GM12878 (cell line): ENCODE results near the gene PALMD.

ENCODE experiments used
- ATF7 ChIP-seq: fragments of 450-650 bp; IDR thresholded peaks from 2 replicates; pipeline ENCODE4 v1.6.1; 2016; ENCODE audit warnings: low read depth, mild to moderate bottlenecking
- EP300 ChIP-seq, 2 experiments: fragments of 150-350 bp in 1 of 2; IDR thresholded peaks; 2 replicates each; pipeline ENCODE4 v1.6.1; 2011 to 2012; ENCODE audit warnings: low read depth in 2 of 2, low read length in 2 of 2, borderline replicate concordance in 1 of 2, improper control_type of control experiment in 1 of 2, inconsistent platforms in 1 of 2; ENCODE audit not compliant: control insufficient read depth in 1 of 2
- EZH2 ChIP-seq: IDR thresholded peaks from 2 replicates; pipeline ENCODE4 v1.6.1; 2012; ENCODE audit warnings: low read depth, mild to moderate bottlenecking, control low read depth, inconsistent platforms, low read length, borderline replicate concordance; ENCODE audit not compliant: control insufficient read depth
- RCOR1 ChIP-seq: conservative IDR thresholded peaks from 2 replicates; pipeline ENCODE4 v1.6.1; 2012; ENCODE audit warnings: low read depth, low read length, improper control_type of control experiment
- RFX5 ChIP-seq: IDR thresholded peaks from 2 replicates; pipeline ENCODE4 v1.6.1; 2011; ENCODE audit warnings: low read depth, low read length, improper control_type of control experiment
- SIN3A ChIP-seq: IDR thresholded peaks from 2 replicates; pipeline ENCODE4 v1.6.1; 2012; ENCODE audit warnings: low read depth, low read length, improper control_type of control experiment
- ZNF217 ChIP-seq: fragments of 450-650 bp; IDR thresholded peaks from 2 replicates; pipeline ENCODE4 v1.6.1; 2017; ENCODE audit warnings: antibody characterized with exemption, mild to moderate bottlenecking
- ZZZ3 ChIP-seq: IDR thresholded peaks from 2 replicates; pipeline ENCODE4 v1.6.1; 2011; ENCODE audit warnings: low read depth; ENCODE audit not compliant: control insufficient read depth, insufficient read length
- TF ChIP-seq, protein P1 (sequence below), 3 experiments: IDR thresholded peaks in 2 of 3; conservative IDR thresholded peaks in 1 of 3; 2 replicates each; pipeline ENCODE4 v1.5.1; 2011; ENCODE audit warnings: low read depth in 3 of 3, low read length in 3 of 3, mild to moderate bottlenecking in 3 of 3, control low read depth in 2 of 3, moderate library complexity in 2 of 3, inconsistent platforms in 1 of 3, mixed read lengths in 1 of 3; ENCODE audit not compliant: control insufficient read depth in 2 of 3, insufficient read depth in 1 of 3; ENCODE audit errors: extremely low read depth in 1 of 3
- TF ChIP-seq, protein P2 (sequence below): IDR thresholded peaks from 2 replicates; pipeline ENCODE4 v1.6.1; 2011; ENCODE audit warnings: mild to moderate bottlenecking, low read depth, low read length, moderate library complexity; ENCODE audit not compliant: insufficient replicate concordance
- TF ChIP-seq, protein P3 (sequence below): IDR thresholded peaks from 2 replicates; pipeline ENCODE4 v1.6.1; 2012; ENCODE audit warnings: low read depth, low read length, improper control_type of control experiment
- TF ChIP-seq, protein P4 (sequence below): IDR thresholded peaks from 2 replicates; pipeline ENCODE4 v1.6.1; 2012; ENCODE audit warnings: mild to moderate bottlenecking, low read depth, low read length

DNA sequence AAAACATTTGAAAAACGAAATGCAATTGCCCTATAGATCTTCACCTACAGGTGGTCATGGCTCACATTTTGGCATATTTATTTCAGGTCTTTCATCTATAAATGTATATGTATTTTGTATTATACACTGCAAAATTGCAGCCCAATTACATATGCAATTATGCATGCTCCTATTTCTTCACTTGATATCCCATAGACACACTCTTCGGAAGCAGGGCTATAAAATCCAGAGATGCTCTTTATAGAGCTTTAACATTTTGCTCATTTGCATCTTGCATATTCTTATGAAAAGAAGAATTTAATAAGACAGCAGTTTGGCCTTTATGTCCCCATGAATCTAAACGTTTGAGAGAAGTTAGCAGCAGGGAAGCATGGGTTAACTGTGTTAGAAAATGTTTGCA is 44.7 kb upstream of the PALMD start:
- TF ChIP-seq, protein P1, sequence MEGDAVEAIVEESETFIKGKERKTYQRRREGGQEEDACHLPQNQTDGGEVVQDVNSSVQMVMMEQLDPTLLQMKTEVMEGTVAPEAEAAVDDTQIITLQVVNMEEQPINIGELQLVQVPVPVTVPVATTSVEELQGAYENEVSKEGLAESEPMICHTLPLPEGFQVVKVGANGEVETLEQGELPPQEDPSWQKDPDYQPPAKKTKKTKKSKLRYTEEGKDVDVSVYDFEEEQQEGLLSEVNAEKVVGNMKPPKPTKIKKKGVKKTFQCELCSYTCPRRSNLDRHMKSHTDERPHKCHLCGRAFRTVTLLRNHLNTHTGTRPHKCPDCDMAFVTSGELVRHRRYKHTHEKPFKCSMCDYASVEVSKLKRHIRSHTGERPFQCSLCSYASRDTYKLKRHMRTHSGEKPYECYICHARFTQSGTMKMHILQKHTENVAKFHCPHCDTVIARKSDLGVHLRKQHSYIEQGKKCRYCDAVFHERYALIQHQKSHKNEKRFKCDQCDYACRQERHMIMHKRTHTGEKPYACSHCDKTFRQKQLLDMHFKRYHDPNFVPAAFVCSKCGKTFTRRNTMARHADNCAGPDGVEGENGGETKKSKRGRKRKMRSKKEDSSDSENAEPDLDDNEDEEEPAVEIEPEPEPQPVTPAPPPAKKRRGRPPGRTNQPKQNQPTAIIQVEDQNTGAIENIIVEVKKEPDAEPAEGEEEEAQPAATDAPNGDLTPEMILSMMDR (IDR thresholded peaks at IDR 0.05 in 2 of 3, conservative IDR thresholded peaks at IDR 0.05 in 1 of 3; ENCODE audit: control insufficient read depth in 2 of 3, extremely low read depth in 1 of 3, insufficient read depth in 1 of 3, low read depth in 3 of 3, low read length in 3 of 3), result no peak
- TF ChIP-seq, protein P2, sequence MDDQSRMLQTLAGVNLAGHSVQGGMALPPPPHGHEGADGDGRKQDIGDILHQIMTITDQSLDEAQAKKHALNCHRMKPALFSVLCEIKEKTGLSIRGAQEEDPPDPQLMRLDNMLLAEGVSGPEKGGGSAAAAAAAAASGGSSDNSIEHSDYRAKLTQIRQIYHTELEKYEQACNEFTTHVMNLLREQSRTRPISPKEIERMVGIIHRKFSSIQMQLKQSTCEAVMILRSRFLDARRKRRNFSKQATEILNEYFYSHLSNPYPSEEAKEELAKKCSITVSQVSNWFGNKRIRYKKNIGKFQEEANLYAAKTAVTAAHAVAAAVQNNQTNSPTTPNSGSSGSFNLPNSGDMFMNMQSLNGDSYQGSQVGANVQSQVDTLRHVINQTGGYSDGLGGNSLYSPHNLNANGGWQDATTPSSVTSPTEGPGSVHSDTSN, result no peak
- TF ChIP-seq RFX5 (no peak), ZZZ3 (no peak), SIN3A (no peak), ZNF217 (no peak), EZH2 (no peak), EP300 (IDR thresholded peaks at IDR 0.05; ENCODE audit: borderline replicate concordance in 1 of 2, control insufficient read depth in 1 of 2, low read depth in 2 of 2, low read length in 2 of 2) (no peak), ATF7 (no peak), RCOR1 (no peak)
- TF ChIP-seq, protein P3, sequence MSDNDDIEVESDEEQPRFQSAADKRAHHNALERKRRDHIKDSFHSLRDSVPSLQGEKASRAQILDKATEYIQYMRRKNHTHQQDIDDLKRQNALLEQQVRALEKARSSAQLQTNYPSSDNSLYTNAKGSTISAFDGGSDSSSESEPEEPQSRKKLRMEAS, result no peak
- TF ChIP-seq, protein P4, sequence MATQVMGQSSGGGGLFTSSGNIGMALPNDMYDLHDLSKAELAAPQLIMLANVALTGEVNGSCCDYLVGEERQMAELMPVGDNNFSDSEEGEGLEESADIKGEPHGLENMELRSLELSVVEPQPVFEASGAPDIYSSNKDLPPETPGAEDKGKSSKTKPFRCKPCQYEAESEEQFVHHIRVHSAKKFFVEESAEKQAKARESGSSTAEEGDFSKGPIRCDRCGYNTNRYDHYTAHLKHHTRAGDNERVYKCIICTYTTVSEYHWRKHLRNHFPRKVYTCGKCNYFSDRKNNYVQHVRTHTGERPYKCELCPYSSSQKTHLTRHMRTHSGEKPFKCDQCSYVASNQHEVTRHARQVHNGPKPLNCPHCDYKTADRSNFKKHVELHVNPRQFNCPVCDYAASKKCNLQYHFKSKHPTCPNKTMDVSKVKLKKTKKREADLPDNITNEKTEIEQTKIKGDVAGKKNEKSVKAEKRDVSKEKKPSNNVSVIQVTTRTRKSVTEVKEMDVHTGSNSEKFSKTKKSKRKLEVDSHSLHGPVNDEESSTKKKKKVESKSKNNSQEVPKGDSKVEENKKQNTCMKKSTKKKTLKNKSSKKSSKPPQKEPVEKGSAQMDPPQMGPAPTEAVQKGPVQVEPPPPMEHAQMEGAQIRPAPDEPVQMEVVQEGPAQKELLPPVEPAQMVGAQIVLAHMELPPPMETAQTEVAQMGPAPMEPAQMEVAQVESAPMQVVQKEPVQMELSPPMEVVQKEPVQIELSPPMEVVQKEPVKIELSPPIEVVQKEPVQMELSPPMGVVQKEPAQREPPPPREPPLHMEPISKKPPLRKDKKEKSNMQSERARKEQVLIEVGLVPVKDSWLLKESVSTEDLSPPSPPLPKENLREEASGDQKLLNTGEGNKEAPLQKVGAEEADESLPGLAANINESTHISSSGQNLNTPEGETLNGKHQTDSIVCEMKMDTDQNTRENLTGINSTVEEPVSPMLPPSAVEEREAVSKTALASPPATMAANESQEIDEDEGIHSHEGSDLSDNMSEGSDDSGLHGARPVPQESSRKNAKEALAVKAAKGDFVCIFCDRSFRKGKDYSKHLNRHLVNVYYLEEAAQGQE, result no peak
